GM23338 (cell line): Measurements from ENCODE around the gene ADGRB3. TPM values are rescaled to one million over a fixed set of nuclear protein-coding genes. Genes with fewer than 3 reads are reported as not detected.

Experiments
- ATAC-seq: fragments of 200-7000 bp; cut with Tn5 transposase; 3 replicates; pipeline ENCODE4 v1.9.1; 2020
- DNase-seq: peaks from one replicate; pipeline ENCODE4 v3.0.0-alpha.2; 2015; ENCODE audit warnings: low spot score
- H2AFZ ChIP-seq: fragments of 200-600 bp; sonication (generic); 2 replicates; pipeline ENCODE4 v1.8.0; 2016; ENCODE audit warnings: antibody characterized with exemption, mild to moderate bottlenecking, moderate library complexity
- H3F3A ChIP-seq: fragments of 200-600 bp; sonication (generic); replicated peaks from 2 replicates; pipeline ENCODE4 v1.8.0; 2017; ENCODE audit warnings: antibody characterized with exemption, mixed run types, low read depth
- H3K27ac ChIP-seq: fragments of 200-600 bp; sonication (generic); 2 replicates; pipeline ENCODE4 v1.6.1; 2016; ENCODE audit warnings: low read depth
- H3K27me3 ChIP-seq: fragments of 200-600 bp; sonication (generic); 2 replicates; pipeline ENCODE4 v1.8.0; 2016; ENCODE audit warnings: mild to moderate bottlenecking, mixed run types, moderate library complexity; ENCODE audit not compliant: insufficient read depth
- H3K36me3 ChIP-seq: fragments of 200-600 bp; sonication (generic); 2 replicates; pipeline ENCODE4 v1.8.0; 2016; ENCODE audit warnings: mild to moderate bottlenecking; ENCODE audit not compliant: insufficient read depth
- H3K4me1 ChIP-seq: fragments of 200-600 bp; sonication (generic); 2 replicates; pipeline ENCODE4 v1.8.0; 2016; ENCODE audit warnings: mild to moderate bottlenecking, moderate library complexity; ENCODE audit not compliant: insufficient read depth
- H3K4me2 ChIP-seq: fragments of 200-600 bp; sonication (generic); 2 replicates; pipeline ENCODE4 v1.7.1; 2017; ENCODE audit warnings: mixed run types
- H3K4me3 ChIP-seq: fragments of 200-600 bp; sonication (generic); 2 replicates; pipeline ENCODE4 v1.6.1; 2016; ENCODE audit warnings: mixed run types
- H3K79me2 ChIP-seq: fragments of 200-600 bp; sonication (generic); replicated peaks from 2 replicates; pipeline ENCODE4 v1.8.0; 2017; ENCODE audit warnings: mild to moderate bottlenecking; ENCODE audit not compliant: insufficient read depth
- H3K9me2 ChIP-seq: fragments of 200-600 bp; sonication (generic); 2 replicates; pipeline ENCODE4 v1.8.0; 2017; ENCODE audit not compliant: insufficient read depth
- H4K20me1 ChIP-seq: fragments of 200-600 bp; sonication (generic); replicated peaks from 2 replicates; pipeline ENCODE4 v1.8.0; 2017; ENCODE audit warnings: mild to moderate bottlenecking; ENCODE audit not compliant: insufficient read depth
- H3K27ac Mint-ChIP-seq: 2 replicates; pipeline ENCODE4 v1.8.0; 2020; ENCODE audit warnings: inconsistent platforms, mild to moderate bottlenecking, moderate library complexity, mixed read lengths
- H3K27me3 Mint-ChIP-seq: 3 replicates; pipeline ENCODE4 v1.8.0; 2022; ENCODE audit warnings: low read depth, mild to moderate bottlenecking, moderate library complexity, mixed read lengths, inconsistent platforms; ENCODE audit not compliant: insufficient read depth, poor library complexity
- H3K36me3 Mint-ChIP-seq: 3 replicates; pipeline ENCODE4 v1.8.0; 2021; ENCODE audit warnings: low read depth, mild to moderate bottlenecking, inconsistent platforms, moderate library complexity, mixed read lengths
- H3K4me1 Mint-ChIP-seq: 3 replicates; pipeline ENCODE4 v1.8.0; 2020; ENCODE audit warnings: mild to moderate bottlenecking, inconsistent platforms, mixed read lengths
- H3K4me3 Mint-ChIP-seq: 3 replicates; pipeline ENCODE4 v1.8.0; 2021; ENCODE audit warnings: moderate library complexity, mild to moderate bottlenecking, inconsistent platforms, mixed read lengths
- H3K9me3 Mint-ChIP-seq: 3 replicates; pipeline ENCODE4 v1.8.0; 2020; ENCODE audit warnings: moderate library complexity, mild to moderate bottlenecking, inconsistent platforms, mixed read lengths
- CREB1 ChIP-seq: fragments of 250-450 bp; sonication (Bioruptor Pico); IDR thresholded peaks from 2 replicates; pipeline ENCODE4 v1.5.0; 2020; ENCODE audit warnings: low read depth, mild to moderate bottlenecking, moderate library complexity
- CTCF ChIP-seq, 2 experiments: fragments of 200-600 bp in 1 of 2; sonication (generic) in 1 of 2; conservative IDR thresholded peaks; 2 replicates each; pipeline versions ENCODE4 v1.5.1 to v1.6.1; 2016 to 2017; ENCODE audit warnings: antibody characterized with exemption in 2 of 2, low read depth in 2 of 2, mild to moderate bottlenecking in 2 of 2, moderate library complexity in 1 of 2
- ETS1 ChIP-seq: IDR thresholded peaks from 2 replicates; pipeline ENCODE4 v1.6.1; 2016; ENCODE audit warnings: antibody characterized with exemption
- EZH2 ChIP-seq: fragments of 200-600 bp; sonication (generic); IDR thresholded peaks from one replicate; pipeline ENCODE4 v1.8.0; 2017; ENCODE audit warnings: antibody characterized with exemption, mild to moderate bottlenecking, low read depth; ENCODE audit not compliant: unreplicated experiment
- EZH2phosphoT487 ChIP-seq: fragments of 200-600 bp; sonication (generic); IDR thresholded peaks from one replicate; pipeline ENCODE4 v1.8.1; 2018; ENCODE audit warnings: antibody characterized with exemption; ENCODE audit not compliant: unreplicated experiment
- JUNB ChIP-seq: IDR thresholded peaks from one replicate; pipeline ENCODE4 v1.6.1; 2016; ENCODE audit warnings: antibody characterized with exemption; ENCODE audit not compliant: unreplicated experiment
- NANOG ChIP-seq: IDR thresholded peaks from 2 replicates; pipeline ENCODE4 v1.6.1; 2016; ENCODE audit warnings: antibody characterized with exemption, borderline replicate concordance
- POLR2AphosphoS5 ChIP-seq: IDR thresholded peaks from 2 replicates; pipeline ENCODE4 v1.6.1; 2016; ENCODE audit warnings: antibody characterized with exemption, low read depth
- REST ChIP-seq: IDR thresholded peaks from one replicate; pipeline ENCODE4 v1.6.1; 2018; ENCODE audit warnings: antibody characterized with exemption; ENCODE audit not compliant: unreplicated experiment
- STAT1 ChIP-seq: IDR thresholded peaks from one replicate; pipeline ENCODE4 v1.6.1; 2016; ENCODE audit warnings: antibody characterized with exemption; ENCODE audit not compliant: unreplicated experiment
- ZNF114 ChIP-seq: fragments of 250-450 bp; sonication (Bioruptor Pico); IDR thresholded peaks from 2 replicates; pipeline ENCODE4 v1.5.0; 2020; ENCODE audit warnings: mild to moderate bottlenecking, moderate library complexity
- ZNF331 ChIP-seq: fragments of 250-450 bp; sonication (Bioruptor Pico); IDR thresholded peaks from 2 replicates; pipeline ENCODE4 v1.5.0; 2020; ENCODE audit warnings: low read depth, mild to moderate bottlenecking, moderate library complexity
- polyA plus RNA-seq: library from polyadenylated mRNA; unstranded; fragments of >200 nt; fragmentation: Nextera tagmentation; extraction: Ambion mirVana; gene quantifications from 2 replicates; pipeline ENCODE4 v1.2.1, GENCODE V29; 2016
- total RNA-seq: library from RNA; depleted of rRNA; stranded (reverse); fragments of >200 nt; shearing (Covaris generic); gene quantifications from 2 replicates; pipeline ENCODE4 v1.2.3, GENCODE V29; 2014

Gene ADGRB3
- total and polyA plus RNA-seq, 2 experiments from 2014 or later, result 0.92 to 4.0 TPM

- TF ChIP-seq JUNB (no peak), CREB1 (CRISPR knock-in tag) (no peak), ZNF114 (CRISPR knock-in tag) (no peak), POLR2AphosphoS5 (no peak), CTCF (conservative IDR thresholded peaks at IDR 0.05; ENCODE audit: low read depth in 2 of 2) (no peak), NANOG (no peak), EZH2phosphoT487 (no peak)
These were observed 384.8 kb downstream of the ADGRB3 start (continued) for GRCh38 chr6:69019832-69020231.

GRCh38 chr6:69022993-69023392 is 387.9 kb downstream of the ADGRB3 start:
- DNase-seq, result no peak
- Histone ChIP-seq H3K4me2 (no peak overlapping the region), H2AFZ (no peak overlapping the region), H3F3A (no peaks in the 10 kb centered on the region), H4K20me1 (no peaks in the 10 kb centered on the region), H3K27me3 (no peaks in the 10 kb centered on the region), H3K9me2 (no peaks in the 10 kb centered on the region), H3K4me1 (no peaks in the 10 kb centered on the region), H3K36me3 (no peaks in the 10 kb centered on the region), H3K27ac (no peak overlapping the region), H3K79me2 (no peaks in the 10 kb centered on the region), H3K4me3 (no peak overlapping the region)
- no peak for TF ChIP-seq REST
- TF ChIP-seq EZH2, result no peak
- TF ChIP-seq STAT1, result no peak
- no peak for TF ChIP-seq CTCF (conservative IDR thresholded peaks at IDR 0.05; ENCODE audit: low read depth in 2 of 2)
- no peak for TF ChIP-seq ETS1
- no peak for TF ChIP-seq CREB1 (CRISPR knock-in tag)
- TF ChIP-seq ZNF114 (CRISPR knock-in tag), result no peak
- no peak for TF ChIP-seq ZNF331 (CRISPR knock-in tag)
- TF ChIP-seq EZH2phosphoT487, result no peak
- Mint-ChIP-seq H3K9me3 (no peaks in the 10 kb centered on the region), H3K27me3 (no peaks in the 10 kb centered on the region), H3K36me3 (no peaks in the 10 kb centered on the region), H3K4me1 (peaks cover 4% of the 10 kb centered on the region; the same call in 2 of the 3 replicates), H3K27ac (no peak overlapping the region), H3K4me3 (no peak overlapping the region)
- ATAC-seq, result no peak
